ENCODE data around the gene CHIT1.

Gene CHIT1

DNA sequence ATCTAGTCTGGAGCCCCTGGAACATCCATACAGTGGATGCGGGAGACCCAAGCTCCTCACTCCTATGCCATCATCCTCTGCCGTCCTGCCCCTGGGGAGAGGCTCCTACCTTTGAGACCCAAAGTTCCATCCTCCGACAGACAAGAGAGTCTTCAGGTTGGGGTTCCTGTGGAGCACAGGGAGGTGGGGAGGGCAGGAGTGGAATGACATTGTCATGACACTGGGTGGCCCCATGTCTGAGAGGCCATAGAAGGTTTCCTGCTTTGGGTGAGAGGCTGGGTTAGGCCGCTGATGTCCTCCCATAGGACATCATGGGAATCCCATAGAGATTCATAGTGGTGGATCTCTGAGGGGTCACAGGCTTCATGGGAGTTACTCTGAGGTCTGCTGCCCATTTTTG is 45.0 kb downstream of the CHIT1 start:
- Mint-ChIP-seq H3K27ac (no peak overlapping the region), H3K9me3 (no peaks in the 10 kb centered on the region), H3K27me3 (peaks cover 9 to 14% of the 10 kb centered on the region in 2 donors), H3K4me1 (peaks cover 0 to 4% of the 10 kb centered on the region in 2 donors), H3K36me3 (no peaks in the 10 kb centered on the region), H3K4me3 (no peak overlapping the region)
- ATAC-seq (replicated peaks) (no peak), DNase-seq (no peak)

DNA sequence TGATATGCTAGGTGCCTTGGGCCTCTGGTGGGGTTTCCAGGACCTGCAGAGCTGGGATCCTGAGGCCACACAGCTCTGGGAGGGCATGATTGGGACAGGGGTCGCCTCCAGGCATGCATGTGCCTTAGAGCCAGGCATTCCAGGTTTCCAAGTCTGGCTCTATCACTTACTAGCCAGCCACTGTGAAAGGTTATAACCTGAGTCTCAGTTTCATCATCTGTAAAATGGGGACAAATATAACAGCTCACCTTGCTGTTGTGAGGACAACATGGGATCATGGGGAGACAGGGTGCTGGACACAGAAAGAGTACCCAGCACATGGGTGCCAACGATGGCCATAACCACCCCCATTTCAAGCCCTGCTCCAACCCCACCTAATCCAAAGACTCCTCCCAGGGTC is 45.6 kb downstream of the CHIT1 start:
- Mint-ChIP-seq H3K4me3 (no peak overlapping the region), H3K27me3 (peaks cover 9 to 14% of the 10 kb centered on the region in 2 donors), H3K4me1 (peaks cover 0 to 4% of the 10 kb centered on the region in 2 donors), H3K36me3 (no peaks in the 10 kb centered on the region), H3K9me3 (no peaks in the 10 kb centered on the region), H3K27ac (no peak overlapping the region)
- ATAC-seq (replicated peaks) = no peak
- no peak for DNase-seq

DNA sequence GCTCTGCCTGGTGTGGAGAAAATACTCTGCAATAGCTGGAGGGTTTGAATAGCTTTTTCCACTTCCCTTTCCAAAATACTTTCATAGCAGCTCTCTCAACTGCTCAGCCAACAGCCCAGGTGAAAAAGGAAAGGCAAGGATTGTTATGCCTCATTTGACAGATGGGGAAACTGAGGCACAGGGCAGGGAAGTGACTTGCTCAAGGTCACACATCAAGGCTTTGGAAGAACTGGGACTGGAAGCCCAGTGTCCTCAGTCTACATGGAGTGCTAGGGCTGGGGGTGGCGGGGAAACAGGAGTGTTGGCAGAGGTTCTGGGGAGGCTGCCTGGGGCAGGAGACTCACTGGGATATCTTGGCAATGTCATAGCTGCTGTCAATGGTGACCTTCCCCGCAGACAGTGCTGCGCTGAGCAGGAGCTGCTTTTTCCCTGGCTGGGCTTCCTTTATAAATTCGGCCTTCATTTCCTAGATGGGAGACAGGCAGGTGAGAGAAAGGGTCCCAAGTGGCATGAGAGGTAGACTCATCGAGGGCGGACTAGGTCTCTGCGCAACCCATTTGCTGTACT is 47.0 kb downstream of the CHIT1 start:
- DNase-seq (no peak), ATAC-seq (replicated peaks) (no peak)
- Mint-ChIP-seq H3K27ac (no peak overlapping the region), H3K9me3 (no peaks in the 10 kb centered on the region), H3K27me3 (peaks cover 9 to 14% of the 10 kb centered on the region in 2 donors), H3K4me3 (no peak overlapping the region), H3K4me1 (peaks cover 0 to 4% of the 10 kb centered on the region in 2 donors), H3K36me3 (no peaks in the 10 kb centered on the region)

DNA sequence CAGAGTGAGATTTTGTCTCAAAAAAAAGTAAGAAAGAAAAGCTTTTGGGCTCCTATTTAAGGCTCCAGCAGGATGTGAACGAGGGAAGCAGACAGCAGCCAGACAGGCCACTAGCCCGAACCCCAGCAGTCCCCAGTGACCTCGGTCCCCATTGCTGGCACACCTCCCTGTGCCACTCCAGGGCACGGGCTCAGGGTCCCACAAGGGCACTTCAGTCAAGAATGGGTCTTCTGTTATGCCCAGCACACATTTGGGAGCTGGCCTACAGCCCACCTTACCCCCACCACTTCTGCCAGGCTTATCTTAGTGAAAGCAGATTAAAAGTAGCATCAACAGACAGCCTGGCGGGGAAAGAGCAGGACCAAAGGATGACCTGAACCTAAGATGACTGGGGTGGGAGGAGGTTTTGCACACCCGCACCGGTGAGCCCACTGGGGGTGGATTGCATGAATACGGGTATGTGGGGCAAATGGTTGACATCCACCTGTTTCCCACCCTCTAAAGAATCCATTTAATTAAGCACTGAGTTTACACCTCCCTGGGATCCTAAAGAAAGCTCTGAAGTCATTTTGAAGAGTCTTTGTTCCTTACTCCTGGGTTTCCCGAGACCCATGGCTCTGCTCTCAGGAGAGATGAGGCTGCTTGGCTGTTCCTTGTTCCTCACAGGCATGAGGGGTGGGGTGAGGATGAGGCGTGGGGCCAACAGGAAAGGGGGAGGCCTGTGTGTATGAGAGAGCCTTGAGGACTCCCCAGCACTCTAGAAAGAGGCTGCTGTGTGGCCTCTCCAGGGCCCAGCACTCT is 47.7 kb downstream of the CHIT1 start:
- peaks cover 0 to 4% of the 10 kb centered on the region in 2 donors for H3K4me1 Mint-ChIP-seq
- no peak overlapping the region for H3K4me3 Mint-ChIP-seq
- no peak for DNase-seq
- H3K36me3 Mint-ChIP-seq = no peaks in the 10 kb centered on the region
- H3K9me3 Mint-ChIP-seq = no peaks in the 10 kb centered on the region
- peaks cover 11 to 15% of the 10 kb centered on the region in 2 donors for H3K27me3 Mint-ChIP-seq
- no peak for ATAC-seq (replicated peaks)
- H3K27ac Mint-ChIP-seq = no peak overlapping the region

DNA sequence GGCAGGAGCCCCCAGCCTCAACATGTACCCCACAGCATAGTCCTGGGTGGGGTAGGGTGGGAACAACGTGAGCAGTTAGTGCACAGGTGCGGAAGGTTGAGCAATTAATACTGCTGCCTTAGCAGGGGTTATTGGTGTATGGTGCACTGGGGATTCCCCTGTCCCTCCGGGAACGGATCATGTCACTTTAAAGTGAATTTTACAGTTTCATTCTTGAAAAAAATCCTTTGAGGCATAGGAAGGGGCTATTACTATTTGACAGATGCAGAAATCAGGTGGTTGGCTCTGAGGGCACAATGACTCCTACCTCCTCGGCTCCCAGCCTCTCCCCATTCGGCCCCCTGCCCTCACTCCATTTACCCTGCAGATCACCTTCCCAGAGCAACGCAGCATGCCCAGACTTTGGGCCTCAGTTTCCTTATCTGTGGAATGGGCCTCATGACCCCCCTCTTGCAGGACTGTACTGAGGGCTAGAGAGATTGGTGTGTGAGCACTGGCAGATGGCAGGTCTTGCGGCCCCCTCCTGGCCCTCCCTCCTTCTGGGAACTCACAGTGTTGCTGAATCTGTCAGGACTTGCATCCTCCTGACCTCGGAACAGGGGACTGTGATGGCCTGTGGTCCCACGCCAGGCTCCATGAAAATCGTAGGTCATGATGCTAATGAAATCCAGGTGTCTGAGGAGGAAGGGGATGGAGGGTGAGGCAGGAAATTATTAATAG is 48.7 kb downstream of the CHIT1 start:
- Mint-ChIP-seq H3K4me1 (peaks cover 6 to 9% of the 10 kb centered on the region in 2 donors), H3K27ac (peak overlapping the region; percentile 1), H3K9me3 (no peaks in the 10 kb centered on the region), H3K4me3 (no peak overlapping the region), H3K36me3 (no peaks in the 10 kb centered on the region), H3K27me3 (peaks cover 15 to 18% of the 10 kb centered on the region in 2 donors)
- ATAC-seq (replicated peaks) = peak in 1 of 2 donors; percentile 26
- DNase-seq = no peak

DNA sequence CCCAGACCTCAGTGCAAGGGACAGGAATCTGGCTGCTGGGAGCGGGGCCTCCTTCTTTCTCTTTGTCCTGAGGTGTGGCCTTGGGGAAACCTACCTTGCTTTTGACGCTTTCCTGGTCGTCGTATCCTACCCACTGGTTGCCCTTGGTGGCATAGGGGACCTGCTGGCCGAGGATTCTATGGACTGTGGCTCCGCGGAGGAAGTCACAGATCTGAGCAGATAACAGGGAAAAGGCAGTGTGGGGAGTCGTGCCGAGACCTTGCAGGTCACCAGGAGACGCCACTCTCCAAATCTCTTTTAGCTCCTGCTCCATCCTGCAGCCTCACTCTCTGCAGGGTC is 49.8 kb downstream of the CHIT1 start:
- no peak overlapping the region for H3K27ac Mint-ChIP-seq
- no peak for ATAC-seq (replicated peaks)
- no peak overlapping the region for H3K4me3 Mint-ChIP-seq
- DNase-seq = no peak
- H3K27me3 Mint-ChIP-seq = peaks cover 20 to 28% of the 10 kb centered on the region in 2 donors
- peaks cover 13 to 21% of the 10 kb centered on the region in 2 donors for H3K4me1 Mint-ChIP-seq
- no peaks in the 10 kb centered on the region for H3K9me3 Mint-ChIP-seq
- no peaks in the 10 kb centered on the region for H3K36me3 Mint-ChIP-seq

DNA sequence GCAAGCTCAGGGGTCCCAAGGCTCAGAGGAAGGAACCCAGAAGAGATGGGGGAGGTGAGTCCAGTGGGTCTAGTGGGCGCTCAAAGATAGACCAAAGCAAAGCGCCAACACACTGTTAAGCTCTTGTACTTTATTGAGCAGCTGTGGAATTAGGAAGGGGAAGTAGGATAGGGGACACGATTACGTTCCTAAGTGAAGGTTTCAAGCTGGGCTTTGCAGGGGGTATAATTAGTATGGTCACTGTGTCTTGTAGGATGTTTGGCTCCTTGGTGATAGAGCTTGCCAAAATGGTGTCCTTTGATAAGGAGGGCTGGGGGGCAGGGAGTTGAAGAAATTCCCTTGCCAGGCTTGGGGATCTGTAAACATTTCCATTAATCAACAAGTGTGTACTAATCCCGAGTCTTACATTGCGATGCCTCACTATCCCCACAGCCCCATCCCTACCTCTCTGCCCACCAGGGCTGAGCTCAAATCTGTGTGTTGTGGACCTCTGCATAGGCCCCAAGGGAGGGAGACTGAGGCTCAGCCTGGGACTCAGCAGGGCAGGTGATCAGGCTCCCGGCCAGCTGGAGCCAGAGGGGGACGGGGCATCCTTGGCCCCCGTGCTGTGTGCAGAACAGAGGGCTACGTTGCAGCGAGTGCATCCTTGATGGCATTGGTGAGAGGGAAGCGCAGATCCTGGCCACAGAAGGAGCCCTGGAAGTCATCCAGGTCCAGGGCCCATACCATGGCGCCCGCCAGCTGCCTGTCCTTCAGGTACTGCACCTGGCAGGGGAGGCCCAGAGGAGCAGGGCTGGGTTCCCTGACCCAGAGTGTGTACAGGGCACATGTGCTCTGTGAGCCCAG is 50.4 kb downstream of the CHIT1 start:
- H3K27ac Mint-ChIP-seq = no peak overlapping the region
- H3K4me3 Mint-ChIP-seq = no peak overlapping the region
- peaks cover 15 to 23% of the 10 kb centered on the region in 2 donors for H3K4me1 Mint-ChIP-seq
- H3K9me3 Mint-ChIP-seq = no peaks in the 10 kb centered on the region
- no peaks in the 10 kb centered on the region for H3K36me3 Mint-ChIP-seq
- no peak for ATAC-seq (replicated peaks)
- H3K27me3 Mint-ChIP-seq = peaks cover 19 to 28% of the 10 kb centered on the region in 2 donors
- no peak for DNase-seq

DNA sequence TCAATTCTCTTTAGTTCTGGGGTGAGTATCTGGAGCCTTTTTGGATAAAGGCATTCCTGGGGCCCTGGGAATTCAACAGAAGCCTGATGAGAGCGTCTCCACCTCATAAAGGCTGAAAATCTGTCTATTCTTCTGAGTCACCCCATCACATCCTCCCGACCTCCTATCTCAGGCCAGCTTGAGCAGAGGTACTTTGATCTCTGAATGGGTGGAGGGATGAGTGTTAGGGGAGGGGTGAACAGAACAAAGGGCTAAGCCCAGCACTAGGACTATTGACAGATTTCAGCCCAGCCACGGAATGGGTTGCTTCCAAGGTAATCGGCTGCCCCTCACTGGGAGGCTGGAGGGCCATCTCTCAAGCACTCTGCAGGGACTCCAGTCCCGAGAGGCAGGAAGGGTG is 51.4 kb downstream of the CHIT1 start:
- H3K4me1 Mint-ChIP-seq = peaks cover 22 to 31% of the 10 kb centered on the region in 2 donors
- no peak overlapping the region for H3K4me3 Mint-ChIP-seq
- peaks cover 26 to 28% of the 10 kb centered on the region in 2 donors for H3K27me3 Mint-ChIP-seq
- no peaks in the 10 kb centered on the region for H3K36me3 Mint-ChIP-seq
- no peak for ATAC-seq (replicated peaks)
- no peak overlapping the region for H3K27ac Mint-ChIP-seq
- no peaks in the 10 kb centered on the region for H3K9me3 Mint-ChIP-seq
- no peak for DNase-seq

DNA sequence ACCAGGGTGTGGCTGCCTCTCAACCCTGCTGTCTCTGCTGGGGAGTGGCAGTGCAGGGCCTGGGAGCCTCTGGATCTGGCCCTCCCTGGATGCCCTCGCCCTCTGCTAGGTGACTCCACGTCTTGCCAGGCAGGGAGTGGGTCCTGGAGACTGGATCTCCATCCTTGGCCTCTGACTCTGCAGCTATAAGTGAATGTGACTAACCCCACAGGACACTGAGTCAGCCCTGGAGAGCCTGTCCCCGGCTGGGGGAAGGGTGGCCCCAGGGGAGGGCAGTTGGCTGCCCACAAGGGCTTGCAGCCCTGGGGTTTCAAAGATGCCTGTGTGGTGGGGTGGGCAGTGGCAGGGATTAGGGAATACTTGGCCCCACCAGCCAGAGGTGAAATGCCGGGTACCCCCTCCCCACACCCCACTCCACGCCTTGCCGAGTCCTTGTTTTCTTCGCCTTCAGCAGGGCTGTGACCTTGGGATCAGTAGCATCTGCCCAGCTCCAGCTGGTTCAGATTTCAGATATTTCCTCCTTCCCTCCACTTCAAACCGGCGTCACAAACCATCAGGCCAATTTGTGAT is 51.9 kb downstream of the CHIT1 start:
- Mint-ChIP-seq H3K9me3 (no peaks in the 10 kb centered on the region), H3K36me3 (no peaks in the 10 kb centered on the region), H3K4me1 (peaks cover 26 to 36% of the 10 kb centered on the region in 2 donors), H3K27ac (no peak overlapping the region), H3K4me3 (no peak overlapping the region), H3K27me3 (peaks cover 26 to 28% of the 10 kb centered on the region in 2 donors)
- ATAC-seq (replicated peaks) = no peak
- DNase-seq = no peak

DNA sequence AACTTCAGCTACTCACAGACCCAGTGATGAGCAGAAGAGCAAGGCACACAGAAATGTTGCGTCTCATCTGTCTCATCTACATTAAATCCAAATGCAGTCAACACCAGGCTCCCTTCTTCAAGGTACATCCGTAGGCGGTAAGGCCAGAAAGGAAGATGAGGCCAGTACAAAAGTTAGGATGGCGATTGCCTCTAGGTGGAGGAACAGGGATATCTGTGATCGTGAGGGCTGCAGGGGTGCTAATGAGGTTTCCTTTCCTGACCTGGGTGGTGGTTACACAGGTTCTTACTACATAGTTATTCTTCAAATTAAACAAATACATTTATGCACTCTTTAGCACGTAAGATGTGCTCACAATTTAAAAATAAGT is 52.5 kb downstream of the CHIT1 start:
- no peak overlapping the region for H3K4me3 Mint-ChIP-seq
- H3K4me1 Mint-ChIP-seq = peaks cover 29 to 38% of the 10 kb centered on the region in 2 donors
- H3K9me3 Mint-ChIP-seq = no peaks in the 10 kb centered on the region
- ATAC-seq (replicated peaks) (no peak), DNase-seq (no peak)
- no peak overlapping the region for H3K27ac Mint-ChIP-seq
- peaks cover 26 to 28% of the 10 kb centered on the region in 2 donors for H3K27me3 Mint-ChIP-seq
- no peaks in the 10 kb centered on the region for H3K36me3 Mint-ChIP-seq

DNA sequence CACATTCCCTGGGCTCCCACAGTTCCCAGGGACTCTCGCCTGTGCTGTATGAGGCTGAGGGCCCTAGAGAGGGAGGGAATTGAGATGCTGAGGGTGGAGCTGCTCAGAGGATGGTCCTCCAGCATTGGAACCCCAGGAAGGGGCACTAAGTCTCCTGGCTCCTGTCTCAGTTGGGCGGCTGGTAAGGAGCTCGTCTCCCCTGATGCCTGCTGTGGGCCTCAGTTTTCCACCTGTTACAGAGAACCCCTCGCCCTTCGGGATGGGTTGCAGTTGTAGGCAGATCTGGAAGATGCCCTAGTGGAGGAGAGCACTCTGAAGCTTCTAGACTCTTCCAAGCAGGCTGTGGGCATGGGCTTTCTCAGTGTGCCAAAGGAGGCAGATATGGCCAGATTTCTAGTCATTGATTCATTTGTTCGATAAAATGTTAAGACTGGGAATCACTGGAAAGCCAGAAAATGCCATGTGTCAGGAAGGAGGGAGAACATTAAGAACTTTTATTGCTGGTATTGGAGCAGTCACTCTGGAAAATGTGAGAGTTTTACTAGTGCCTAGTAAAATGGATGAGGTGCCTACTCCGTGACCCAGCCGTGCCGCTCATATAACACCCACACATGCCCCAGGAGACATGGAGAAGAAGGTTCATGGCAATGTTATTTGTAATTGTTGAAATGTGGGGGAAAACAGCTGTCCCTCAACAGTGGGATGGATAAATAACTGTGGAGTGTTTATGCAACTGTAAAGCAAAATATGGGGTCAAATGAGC is 53.0 kb downstream of the CHIT1 start:
- peaks cover 29 to 38% of the 10 kb centered on the region in 2 donors for H3K4me1 Mint-ChIP-seq
- H3K27me3 Mint-ChIP-seq = peaks cover 26 to 28% of the 10 kb centered on the region in 2 donors
- H3K4me3 Mint-ChIP-seq = no peak overlapping the region
- H3K36me3 Mint-ChIP-seq = no peaks in the 10 kb centered on the region
- H3K9me3 Mint-ChIP-seq = no peaks in the 10 kb centered on the region
- DNase-seq (no peak), ATAC-seq (replicated peaks) (no peak)
- H3K27ac Mint-ChIP-seq = no peak overlapping the region

DNA sequence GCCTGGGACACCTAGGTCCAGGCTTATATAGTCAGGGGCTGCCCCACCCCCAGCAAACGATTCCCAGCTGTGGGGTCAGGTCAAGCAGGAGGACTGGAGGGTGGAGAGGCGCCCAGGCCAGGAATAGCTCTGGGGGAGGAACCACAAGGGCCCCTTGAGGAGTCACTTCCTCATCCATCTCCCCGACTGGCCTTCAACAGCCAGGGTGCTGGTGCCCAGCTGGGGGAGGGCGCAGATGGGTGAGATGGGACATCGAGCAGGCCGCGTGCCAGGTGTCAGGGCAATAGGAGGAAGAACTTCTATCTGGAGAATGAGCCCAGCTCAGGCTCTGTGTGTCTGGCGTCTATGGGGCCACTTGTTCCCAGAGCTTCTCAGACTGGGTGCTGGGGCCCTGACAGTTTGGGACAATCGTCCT is 53.6 kb downstream of the CHIT1 start:
- peak; percentile 41 to 50 for ATAC-seq (replicated peaks)
- H3K36me3 Mint-ChIP-seq = no peaks in the 10 kb centered on the region
- H3K27me3 Mint-ChIP-seq = peaks cover 25 to 26% of the 10 kb centered on the region in 2 donors
- peaks cover 29 to 38% of the 10 kb centered on the region in 2 donors for H3K4me1 Mint-ChIP-seq
- H3K27ac Mint-ChIP-seq = no peak overlapping the region
- H3K9me3 Mint-ChIP-seq = no peaks in the 10 kb centered on the region
- DNase-seq = peak; percentile 23
- no peak overlapping the region for H3K4me3 Mint-ChIP-seq

DNA sequence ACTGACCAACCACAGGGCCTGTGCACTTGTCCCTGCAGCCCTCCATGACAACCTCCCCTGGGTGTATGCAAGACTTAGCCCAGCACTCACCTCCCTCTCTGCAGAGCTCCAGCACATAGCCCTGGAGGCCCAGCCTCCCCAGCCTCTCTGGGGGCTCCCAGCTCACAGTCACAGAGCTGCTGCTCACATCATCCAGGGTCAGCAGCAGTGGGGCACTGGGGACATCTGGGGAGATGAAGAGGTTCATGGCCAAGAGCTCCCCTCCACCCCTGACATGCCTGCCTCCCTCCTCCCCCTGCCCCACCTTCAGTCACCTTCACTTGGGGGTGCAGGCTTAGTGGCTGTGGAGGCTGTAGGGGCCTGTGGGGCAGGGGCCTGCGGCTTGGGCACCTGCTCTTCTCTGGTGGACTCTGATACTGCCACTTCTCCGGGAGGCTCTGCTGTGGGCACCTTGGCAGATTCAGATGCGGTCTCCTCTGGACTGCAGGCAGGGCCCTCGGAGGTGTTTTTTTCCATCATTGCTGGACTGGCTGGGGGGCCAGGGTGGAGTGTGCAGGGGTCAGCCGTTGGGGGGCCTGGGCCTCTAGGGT is 54.1 kb downstream of the CHIT1 start, which contains the start of gene MYBPH:
TSS of gene MYBPH (minus strand) at position 590 of the 590 bp plus-strand sequence. CDS start at position 519, 71 bp downstream.
- no peak for DNase-seq
- Mint-ChIP-seq H3K4me1 (peaks cover 29 to 38% of the 10 kb centered on the region in 2 donors), H3K9me3 (no peaks in the 10 kb centered on the region), H3K27ac (no peak within 1 kb of the TSS), H3K36me3 (no peaks in the 10 kb centered on the region), H3K27me3 (peaks cover 22 to 26% of the 10 kb centered on the region in 2 donors), H3K4me3 (no peak within 1 kb of the TSS)
- ATAC-seq (replicated peaks) = no peak

Data from stimulated activated naive B cell treated with anti-CD40 and anti-IgM and Interleukin-4, amounts not matched to agents 10 μg/mL and 1 μg/mL and 100 μg/mL, for 72 hours (primary cell).